Measurements from ENCODE around the gene PTPN22.

- no peak for TF ChIP-seq POLR2A (IDR thresholded peaks at IDR 0.05)
- TF ChIP-seq CTCF (IDR thresholded peaks at IDR 0.05), result no peak
Measured at GRCh38 chr1:113895961-113896360, 24.4 kb upstream of the PTPN22 start.

All from heart left ventricle (tissue), 13 donors.